HAP-1 (cell line): ENCODE data around the gene PSME1.
A peak's percentile ranks its signal among the peaks of the same experiment; 100 is the strongest.

Experiments used
- DNase-seq, 2 experiments: peaks; one replicate each; pipeline ENCODE4 v3.0.0-alpha.2; 2016 to 2020; ENCODE audit warnings: low spot score in 2 of 2
- H3K27me3 ChIP-seq: fragments of 250-450 bp; sonication (Bioruptor Pico); 2 replicates; pipeline ENCODE4 v1.5.1; 2020; ENCODE audit warnings: low read depth, mild to moderate bottlenecking, moderate library complexity
- H3K36me3 ChIP-seq: fragments of 250-450 bp; sonication (Bioruptor Pico); replicated peaks from 2 replicates; pipeline ENCODE4 v1.5.1; 2020; ENCODE audit warnings: mild to moderate bottlenecking
- H3K4me1 ChIP-seq: fragments of 250-450 bp; sonication (Bioruptor Pico); 2 replicates; pipeline ENCODE4 v1.5.1; 2020; ENCODE audit warnings: mild to moderate bottlenecking
- H3K4me3 ChIP-seq: fragments of 250-450 bp; sonication (Bioruptor Pico); 2 replicates; pipeline ENCODE4 v1.5.1; 2020; ENCODE audit warnings: mild to moderate bottlenecking, moderate library complexity
- H3K9me3 ChIP-seq: fragments of 250-450 bp; sonication (Bioruptor Pico); 2 replicates; pipeline ENCODE4 v1.5.1; 2020; ENCODE audit warnings: mild to moderate bottlenecking, moderate library complexity
- in situ Hi-C: fragments of 300-500 bp; cut with MboI; formaldehyde crosslinking; loops from 3 replicates; pipeline ENCODE4 v1.14.3; 2020; ENCODE audit warnings: low sequenced_read_pairs, inconsistent platforms, mixed read lengths

Gene PSME1

GRCh38 chr14:24184104-24184970 is 48.3 kb downstream of the PSME1 start:
- no peak for DNase-seq
- Histone ChIP-seq H3K4me3 (no peak overlapping the region), H3K4me1 (peaks cover 8% of the 10 kb centered on the region; the same call in 1 of the 2 replicates), H3K27me3 (no peaks in the 10 kb centered on the region), H3K9me3 (no peaks in the 10 kb centered on the region), H3K36me3 (peaks cover 76% of the 10 kb centered on the region)
- in situ Hi-C loops, result no loop called here

- in situ Hi-C loops, result no loop called here
- Histone ChIP-seq H3K9me3 (no peaks in the 10 kb centered on the region), H3K27me3 (no peaks in the 10 kb centered on the region), H3K36me3 (peaks cover 70% of the 10 kb centered on the region), H3K4me3 (no peak overlapping the region), H3K4me1 (peaks cover 8% of the 10 kb centered on the region; the same call in 1 of the 2 replicates)
- no peak for DNase-seq
Measured at GRCh38 chr14:24185026-24185425, 49.0 kb downstream of the PSME1 start.

GRCh38 chr14:24185741-24186140 is 49.7 kb downstream of the PSME1 start:
- Histone ChIP-seq H3K36me3 (peaks cover 63% of the 10 kb centered on the region), H3K9me3 (no peaks in the 10 kb centered on the region), H3K27me3 (no peaks in the 10 kb centered on the region), H3K4me3 (no peak overlapping the region), H3K4me1 (peaks cover 8% of the 10 kb centered on the region; the same call in 1 of the 2 replicates)
- in situ Hi-C loops, result no loop called here
- DNase-seq, result no peak

GRCh38 chr14:24186831-24187538 is 51.0 kb downstream of the PSME1 start:
- Histone ChIP-seq H3K9me3 (no peaks in the 10 kb centered on the region), H3K4me1 (peaks cover 8% of the 10 kb centered on the region; the same call in 1 of the 2 replicates), H3K4me3 (no peak overlapping the region), H3K36me3 (peaks cover 51% of the 10 kb centered on the region), H3K27me3 (no peaks in the 10 kb centered on the region)
- DNase-seq, result no peak
- in situ Hi-C loops, result no loop called here

- H3K4me3 ChIP-seq, result peak overlapping the region; percentile 88
- H3K27me3 ChIP-seq, result no peaks in the 10 kb centered on the region
- H3K9me3 ChIP-seq, result no peaks in the 10 kb centered on the region
- in situ Hi-C loops, result no loop called here
- DNase-seq, result no peak
- peaks cover 8% of the 10 kb centered on the region; the same call in 1 of the 2 replicates for H3K4me1 ChIP-seq
- H3K36me3 ChIP-seq, result peaks cover 47% of the 10 kb centered on the region
Measured at GRCh38 chr14:24187539-24187915, 51.5 kb downstream of the PSME1 start.
